K562 (cell line): ENCODE data around the gene NUP35. TPM values are rescaled to one million over a fixed set of nuclear protein-coding genes. Genes with fewer than 3 reads are reported as not detected.

Experiments
- FOXK2 ChIP-seq, 2 experiments: fragments of 450-650 bp; IDR thresholded peaks in 1 of 2; conservative IDR thresholded peaks in 1 of 2; 2 replicates each; pipeline ENCODE4 v1.6.1; 2016; ENCODE audit warnings: low read depth in 2 of 2, mild to moderate bottlenecking in 1 of 2
- ZNF174 ChIP-seq: fragments of 250-450 bp; sonication (Bioruptor Pico); IDR thresholded peaks from 2 replicates; pipeline ENCODE4 v1.4.0; 2020; ENCODE audit warnings: mild to moderate bottlenecking
- ZNF384 ChIP-seq: IDR thresholded peaks from 2 replicates; pipeline ENCODE4 v1.6.1; 2012; ENCODE audit warnings: low read depth, low read length, improper control_type of control experiment
- polyA plus RNA-seq, 8 experiments: library from polyadenylated mRNA; depleted of rRNA in 4 of 8; stranded (reverse) in 5 of 8; unstranded in 3 of 8; fragments of >200 nt; fragmentation: Nextera tagmentation in 2 of 8; fragmentation: Illumina TruSeq in 1 of 8; extraction: Ambion mirVana in 2 of 8; extraction: Trizol in 1 of 8; gene quantifications; 2 replicates each; pipeline versions ENCODE4 v1.2.1 to v1.2.3, GENCODE V29; 2011 to 2014; ENCODE audit warnings: inconsistent platforms in 1 of 8, missing spikeins in 1 of 8
- total RNA-seq, 7 experiments: library from RNA; depleted of rRNA in 6 of 7; stranded (reverse); fragments of >200 nt in 6 of 7; fragmentation: Illumina TruSeq in 2 of 7; extraction: Trizol in 2 of 7; gene quantifications; 2 replicates each; pipeline versions ENCODE4 v1.2.1 to v1.2.3, GENCODE V29; 2011 to 2021; ENCODE audit warnings: low replicate concordance in 1 of 7
- TF ChIP-seq, protein P1 (sequence below), 2 experiments: fragments of 150-350 bp in 1 of 2; IDR thresholded peaks; 2 replicates each; pipeline ENCODE4 v1.6.1; 2012 to 2016; ENCODE audit warnings: low read depth in 2 of 2, low read length in 2 of 2, mild to moderate bottlenecking in 1 of 2, moderate library complexity in 1 of 2
- TF ChIP-seq, protein P2 (sequence below), 2 experiments: fragments of 450-650 bp; IDR thresholded peaks; 2 replicates each; pipeline ENCODE4 v1.6.1; 2018; ENCODE audit warnings: mild to moderate bottlenecking in 2 of 2, low read depth in 1 of 2; ENCODE audit not compliant: partially characterized antibody in 2 of 2

Gene NUP35
- total and polyA plus RNA-seq, 9 of the 15 experiments (the other 6 are each of a cell fraction or from before 2014, with no cell fraction given) = 24.5 to 78.2 (median 51.1) TPM

DNA sequence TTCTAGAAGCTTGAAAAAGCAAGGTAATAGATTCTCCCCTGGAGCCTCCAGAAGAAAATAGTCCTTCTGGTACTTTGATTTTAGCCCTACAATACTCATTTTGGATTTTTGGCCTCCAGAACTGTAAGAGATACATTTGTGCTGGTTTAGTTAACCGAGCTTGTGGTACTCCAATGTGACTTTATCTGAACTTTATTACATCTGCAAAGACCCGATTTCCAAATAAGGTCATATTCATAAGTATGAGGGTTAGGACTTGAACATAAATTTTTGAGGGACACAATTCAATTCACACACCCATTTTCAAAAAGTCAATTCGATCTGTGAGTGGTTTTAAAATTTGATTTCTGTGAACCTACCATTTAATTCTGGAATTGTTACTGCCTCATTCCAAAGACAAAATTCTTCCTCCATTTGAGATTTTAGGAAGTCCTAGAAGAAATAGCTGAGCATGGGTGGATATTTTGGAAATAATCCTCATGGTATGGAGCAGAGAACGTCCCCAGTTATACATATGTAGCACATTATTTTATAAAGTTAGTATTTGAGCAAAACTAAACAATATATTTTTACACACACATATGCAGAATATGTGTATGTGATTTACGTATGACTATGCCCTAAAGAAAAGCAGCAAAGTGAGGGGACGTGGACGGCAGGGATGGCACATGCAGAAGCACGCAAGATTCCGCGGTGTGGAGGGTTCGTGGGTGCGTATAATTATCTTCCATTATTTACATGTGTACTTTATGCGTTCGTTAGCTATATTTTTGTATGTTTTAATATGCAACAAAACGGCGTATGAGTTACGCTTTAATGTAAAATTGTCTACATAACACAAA is 905 bp upstream of the NUP35 start (continued):
- TF ChIP-seq, protein P1, sequence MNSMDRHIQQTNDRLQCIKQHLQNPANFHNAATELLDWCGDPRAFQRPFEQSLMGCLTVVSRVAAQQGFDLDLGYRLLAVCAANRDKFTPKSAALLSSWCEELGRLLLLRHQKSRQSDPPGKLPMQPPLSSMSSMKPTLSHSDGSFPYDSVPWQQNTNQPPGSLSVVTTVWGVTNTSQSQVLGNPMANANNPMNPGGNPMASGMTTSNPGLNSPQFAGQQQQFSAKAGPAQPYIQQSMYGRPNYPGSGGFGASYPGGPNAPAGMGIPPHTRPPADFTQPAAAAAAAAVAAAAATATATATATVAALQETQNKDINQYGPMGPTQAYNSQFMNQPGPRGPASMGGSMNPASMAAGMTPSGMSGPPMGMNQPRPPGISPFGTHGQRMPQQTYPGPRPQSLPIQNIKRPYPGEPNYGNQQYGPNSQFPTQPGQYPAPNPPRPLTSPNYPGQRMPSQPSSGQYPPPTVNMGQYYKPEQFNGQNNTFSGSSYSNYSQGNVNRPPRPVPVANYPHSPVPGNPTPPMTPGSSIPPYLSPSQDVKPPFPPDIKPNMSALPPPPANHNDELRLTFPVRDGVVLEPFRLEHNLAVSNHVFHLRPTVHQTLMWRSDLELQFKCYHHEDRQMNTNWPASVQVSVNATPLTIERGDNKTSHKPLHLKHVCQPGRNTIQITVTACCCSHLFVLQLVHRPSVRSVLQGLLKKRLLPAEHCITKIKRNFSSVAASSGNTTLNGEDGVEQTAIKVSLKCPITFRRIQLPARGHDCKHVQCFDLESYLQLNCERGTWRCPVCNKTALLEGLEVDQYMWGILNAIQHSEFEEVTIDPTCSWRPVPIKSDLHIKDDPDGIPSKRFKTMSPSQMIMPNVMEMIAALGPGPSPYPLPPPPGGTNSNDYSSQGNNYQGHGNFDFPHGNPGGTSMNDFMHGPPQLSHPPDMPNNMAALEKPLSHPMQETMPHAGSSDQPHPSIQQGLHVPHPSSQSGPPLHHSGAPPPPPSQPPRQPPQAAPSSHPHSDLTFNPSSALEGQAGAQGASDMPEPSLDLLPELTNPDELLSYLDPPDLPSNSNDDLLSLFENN (IDR thresholded peaks at IDR 0.05; ENCODE audit: low read depth in 2 of 2, low read length in 2 of 2) = 0 out of 4 replicates have a peak, but pooled peaks of 1 of the 2 experiments have one; percentile 8
- no peak for TF ChIP-seq ZNF174 (CRISPR knock-in tag)
- TF ChIP-seq FOXK2 (conservative IDR thresholded peaks at IDR 0.05 in 1 of 2, IDR thresholded peaks at IDR 0.05 in 1 of 2; ENCODE audit: low read depth in 2 of 2) = 0 out of 4 replicates have a peak, but pooled peaks of 1 of the 2 experiments have one; percentile 8
- TF ChIP-seq, protein P2, sequence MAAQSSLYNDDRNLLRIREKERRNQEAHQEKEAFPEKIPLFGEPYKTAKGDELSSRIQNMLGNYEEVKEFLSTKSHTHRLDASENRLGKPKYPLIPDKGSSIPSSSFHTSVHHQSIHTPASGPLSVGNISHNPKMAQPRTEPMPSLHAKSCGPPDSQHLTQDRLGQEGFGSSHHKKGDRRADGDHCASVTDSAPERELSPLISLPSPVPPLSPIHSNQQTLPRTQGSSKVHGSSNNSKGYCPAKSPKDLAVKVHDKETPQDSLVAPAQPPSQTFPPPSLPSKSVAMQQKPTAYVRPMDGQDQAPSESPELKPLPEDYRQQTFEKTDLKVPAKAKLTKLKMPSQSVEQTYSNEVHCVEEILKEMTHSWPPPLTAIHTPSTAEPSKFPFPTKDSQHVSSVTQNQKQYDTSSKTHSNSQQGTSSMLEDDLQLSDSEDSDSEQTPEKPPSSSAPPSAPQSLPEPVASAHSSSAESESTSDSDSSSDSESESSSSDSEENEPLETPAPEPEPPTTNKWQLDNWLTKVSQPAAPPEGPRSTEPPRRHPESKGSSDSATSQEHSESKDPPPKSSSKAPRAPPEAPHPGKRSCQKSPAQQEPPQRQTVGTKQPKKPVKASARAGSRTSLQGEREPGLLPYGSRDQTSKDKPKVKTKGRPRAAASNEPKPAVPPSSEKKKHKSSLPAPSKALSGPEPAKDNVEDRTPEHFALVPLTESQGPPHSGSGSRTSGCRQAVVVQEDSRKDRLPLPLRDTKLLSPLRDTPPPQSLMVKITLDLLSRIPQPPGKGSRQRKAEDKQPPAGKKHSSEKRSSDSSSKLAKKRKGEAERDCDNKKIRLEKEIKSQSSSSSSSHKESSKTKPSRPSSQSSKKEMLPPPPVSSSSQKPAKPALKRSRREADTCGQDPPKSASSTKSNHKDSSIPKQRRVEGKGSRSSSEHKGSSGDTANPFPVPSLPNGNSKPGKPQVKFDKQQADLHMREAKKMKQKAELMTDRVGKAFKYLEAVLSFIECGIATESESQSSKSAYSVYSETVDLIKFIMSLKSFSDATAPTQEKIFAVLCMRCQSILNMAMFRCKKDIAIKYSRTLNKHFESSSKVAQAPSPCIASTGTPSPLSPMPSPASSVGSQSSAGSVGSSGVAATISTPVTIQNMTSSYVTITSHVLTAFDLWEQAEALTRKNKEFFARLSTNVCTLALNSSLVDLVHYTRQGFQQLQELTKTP (IDR thresholded peaks at IDR 0.05; ENCODE audit: low read depth in 1 of 2, partially characterized antibody in 2 of 2) = peak in 1 of 2 experiments; percentile 63
- TF ChIP-seq ZNF384 = no peak
